Aorta (tissue), 5 donors: ENCODE measurements around the gene CARS2. TPM values are rescaled to one million over a fixed set of nuclear protein-coding genes. Genes with fewer than 3 reads are reported as not detected.
A peak's percentile ranks its signal among the peaks of the same experiment; 100 is the strongest.
"Not testable (repeated sequence)": the region's sequence is repeated elsewhere in the genome, so short reads cannot be mapped to it uniquely, and the experiment has no call there.

ENCODE experiments used
- ATAC-seq: fragments of 200-7000 bp; cut with Tn5 transposase; one replicate; pipeline ENCODE4 v1.9.1; 2022; ENCODE audit warnings: moderate library complexity; ENCODE audit not compliant: low FRiP score
- DNase-seq, 2 donors: peaks; one replicate each; pipeline ENCODE4 v3.0.0-alpha.2; 2020
- H3K27ac ChIP-seq, 2 donors: one replicate each; pipeline ENCODE4 v1.5.1; 2013; ENCODE audit warnings: low read length in 2 of 2, mild to moderate bottlenecking in 2 of 2, moderate library complexity in 2 of 2, control low read depth in 1 of 2, inconsistent platforms in 1 of 2, low read depth in 1 of 2
- H3K27me3 ChIP-seq, 2 donors: one replicate each; pipeline ENCODE4 v1.6.1; 2013; ENCODE audit warnings: control low read depth in 1 of 2, low read length in 1 of 2, mild to moderate bottlenecking in 1 of 2, moderate library complexity in 1 of 2; ENCODE audit not compliant: insufficient read depth in 2 of 2, control insufficient read depth in 1 of 2
- H3K36me3 ChIP-seq, 2 donors: one replicate each; pipeline ENCODE4 v1.6.1; 2013; ENCODE audit warnings: control low read depth in 1 of 2, low read length in 1 of 2, mild to moderate bottlenecking in 1 of 2; ENCODE audit not compliant: insufficient read depth in 2 of 2, control insufficient read depth in 1 of 2
- H3K4me1 ChIP-seq, 2 donors: one replicate each; pipeline ENCODE4 v1.6.1; 2013; ENCODE audit warnings: low read length in 2 of 2, control low read depth in 1 of 2, mild to moderate bottlenecking in 1 of 2, moderate library complexity in 1 of 2; ENCODE audit not compliant: insufficient read depth in 2 of 2, control insufficient read depth in 1 of 2
- H3K4me3 ChIP-seq, 2 donors: one replicate each; pipeline ENCODE4 v1.5.1; 2013; ENCODE audit warnings: low read length in 2 of 2, control low read depth in 1 of 2, mild to moderate bottlenecking in 1 of 2
- H3K9me3 ChIP-seq: one replicate; pipeline ENCODE4 v1.6.1; 2013; ENCODE audit warnings: mild to moderate bottlenecking, low read length; ENCODE audit not compliant: control insufficient read depth
- WGBS, 2 donors: extraction: QIAGEN DNeasy Blood & Tissue Kit; methylation state at CpG; one replicate each; pipeline ENCODE4 v1.1.7; 2013; 5-methylcytosine and 5-hydroxymethylcytosine counted together
- intact Hi-C, 2 donors: fragments of 100-400 bp; cut with DNase I; formaldehyde crosslinking; loops; one replicate each; pipeline versions ENCODE4 v1.14.2 to v1.15.0; 2022
- polyA plus RNA-seq, 2 donors: library from polyadenylated mRNA; stranded (reverse); fragments of 200-250 nt; gene quantifications; one replicate each; pipeline ENCODE4 v1.2.3, GENCODE V29; 2013
- total RNA-seq, 2 donors: library from RNA; stranded (reverse); fragmentation: NEBNext Ultra II Directional; extraction: Animal tissue kit (Norgen Biotek cat#: 25700); gene quantifications; one replicate each; pipeline ENCODE4 v1.2.1, GENCODE V29; 2021
- donor health status: healthy with polysubstance abuse.
- donor health status: Bipolar disorder and iron deficiency.
- donor health status: DM: no; HTN: no; CAD: no.
- donor health status: DM: no; HTN: no; CAD: no.
- donor health status: DM: yes; HTN: yes; CAD: no.

Gene CARS2
- total and polyA plus RNA-seq, 4 donors, result 38.3 to 125 (median 56.4) TPM

- H3K36me3 ChIP-seq, result peaks cover 7 to 8% of the 10 kb centered on the region in 2 donors
- ATAC-seq, result no peak
These were observed 41.2 kb downstream of the CARS2 start for GRCh38 chr13:110664673-110665072.

GRCh38 chr13:110664041-110664440 lies 41.9 kb downstream of the CARS2 start:
- H3K9me3 ChIP-seq, result no peaks in the 10 kb centered on the region
- intact Hi-C loops, result no loop called here
- ATAC-seq, result no peak
- H3K4me3 ChIP-seq, result no peak overlapping the region
- no peaks in the 10 kb centered on the region for H3K4me1 ChIP-seq
- DNase-seq, result no peak
- H3K27me3 ChIP-seq, result no peaks in the 10 kb centered on the region
- 97 to 99% methylated on average over 7 of the region's 7 CpGs for WGBS, 2 donors
- H3K27ac ChIP-seq, result no peak overlapping the region
- peaks cover 7 to 8% of the 10 kb centered on the region in 2 donors for H3K36me3 ChIP-seq

More at GRCh38 chr13:110664673-110665072, 41.2 kb downstream of the CARS2 start:
- no peaks in the 10 kb centered on the region for H3K9me3 ChIP-seq
- H3K27me3 ChIP-seq, result no peaks in the 10 kb centered on the region
- peak in 1 of 2 donors; percentile 44 for DNase-seq
- no peak overlapping the region for H3K4me3 ChIP-seq
- no peak overlapping the region for H3K27ac ChIP-seq
- no peaks in the 10 kb centered on the region for H3K4me1 ChIP-seq
- 87 to 94% methylated on average over 11 of the region's 11 CpGs for WGBS, 2 donors
- intact Hi-C loops, result no loop called here

GRCh38 chr13:110663491-110663890 lies 42.4 kb downstream of the CARS2 start:
- DNase-seq (peak in 1 of 2 donors; percentile 36), ATAC-seq (no peak)
- 76 to 77% methylated on average over 7 of the region's 7 CpGs for WGBS, 2 donors
- intact Hi-C loops, result no loop called here
- Histone ChIP-seq H3K4me1 (no peaks in the 10 kb centered on the region), H3K36me3 (peaks cover 7 to 9% of the 10 kb centered on the region in 2 donors), H3K4me3 (no peak overlapping the region), H3K27ac (no peak overlapping the region), H3K27me3 (no peaks in the 10 kb centered on the region), H3K9me3 (no peaks in the 10 kb centered on the region)

GRCh38 chr13:110662777-110663443 lies 43.0 kb downstream of the CARS2 start:
- no peaks in the 10 kb centered on the region for H3K4me1 ChIP-seq
- H3K4me3 ChIP-seq, result no peak overlapping the region
- no peaks in the 10 kb centered on the region for H3K27me3 ChIP-seq
- intact Hi-C loops, result no loop called here
- 96% methylated on average over 16 of the region's 16 CpGs for WGBS, 2 donors
- H3K27ac ChIP-seq, result no peak overlapping the region
- H3K9me3 ChIP-seq, result no peaks in the 10 kb centered on the region
- DNase-seq (no peak), ATAC-seq (no peak)
- H3K36me3 ChIP-seq, result peaks cover 7 to 9% of the 10 kb centered on the region in 2 donors

GRCh38 chr13:110662091-110662490 lies 43.8 kb downstream of the CARS2 start:
- no peaks in the 10 kb centered on the region for H3K9me3 ChIP-seq
- H3K27me3 ChIP-seq, result no peaks in the 10 kb centered on the region
- DNase-seq (peak in 1 of 2 donors; percentile 68), ATAC-seq (peak; percentile 29)
- H3K4me1 ChIP-seq, result no peaks in the 10 kb centered on the region
- peaks cover 7 to 11% of the 10 kb centered on the region in 2 donors for H3K36me3 ChIP-seq
- H3K27ac ChIP-seq, result no peak overlapping the region
- WGBS, 2 donors, result 97 to 98% methylated on average over 25 of the region's 25 CpGs
- intact Hi-C loops, result no loop called here
- H3K4me3 ChIP-seq, result no peak overlapping the region

- 97 to 98% methylated on average over 3 of the region's 3 CpGs for WGBS, 2 donors
- ATAC-seq, result no peak
These were observed 44.7 kb downstream of the CARS2 start for GRCh38 chr13:110661256-110661655.

GRCh38 chr13:110658218-110658911 lies 47.6 kb downstream of the CARS2 start:
- H3K36me3 ChIP-seq, H3K4me1 ChIP-seq, DNase-seq, H3K4me3 ChIP-seq, H3K9me3 ChIP-seq, H3K27me3 ChIP-seq, intact Hi-C loops, ATAC-seq, H3K27ac ChIP-seq: not testable (repeated sequence)
- 84 to 85% methylated on average over 6 of the region's 6 CpGs for WGBS, 2 donors

More at GRCh38 chr13:110661256-110661655, 44.7 kb downstream of the CARS2 start:
- no peaks in the 10 kb centered on the region for H3K27me3 ChIP-seq
- DNase-seq, result no peak
- H3K4me1 ChIP-seq, result no peaks in the 10 kb centered on the region
- peaks cover 7 to 11% of the 10 kb centered on the region in 2 donors for H3K36me3 ChIP-seq
- no peaks in the 10 kb centered on the region for H3K9me3 ChIP-seq
- H3K27ac ChIP-seq, result no peak overlapping the region
- intact Hi-C loops, result no loop called here
- no peak overlapping the region for H3K4me3 ChIP-seq

- no peaks in the 10 kb centered on the region for H3K9me3 ChIP-seq
- H3K4me1 ChIP-seq, result no peaks in the 10 kb centered on the region
- H3K27ac ChIP-seq, result no peak overlapping the region
- DNase-seq (no peak), ATAC-seq (no peak)
- H3K4me3 ChIP-seq, result no peak overlapping the region
- intact Hi-C loops, result no loop called here
- peaks cover 4 to 5% of the 10 kb centered on the region in 2 donors for H3K36me3 ChIP-seq
- 94% methylated on average over 7 of the region's 7 CpGs for WGBS, 2 donors
- no peaks in the 10 kb centered on the region for H3K27me3 ChIP-seq
These were observed 48.7 kb downstream of the CARS2 start for GRCh38 chr13:110657196-110657595.

GRCh38 chr13:110653851-110654250 lies 52.1 kb downstream of the CARS2 start:
- no peak for DNase-seq
- ATAC-seq, result no peak
- H3K36me3 ChIP-seq, result peaks cover 0 to 7% of the 10 kb centered on the region in 2 donors

More at GRCh38 chr13:110653851-110654250, 52.1 kb downstream of the CARS2 start:
- no peaks in the 10 kb centered on the region for H3K9me3 ChIP-seq
- intact Hi-C loops, result no loop called here
- H3K27me3 ChIP-seq, result no peaks in the 10 kb centered on the region
- no peaks in the 10 kb centered on the region for H3K4me1 ChIP-seq
- H3K4me3 ChIP-seq, result no peak overlapping the region
- no peak overlapping the region for H3K27ac ChIP-seq
- WGBS, 2 donors, result 93 to 94% methylated on average over 14 of the region's 14 CpGs
